ENCODE results near the gene S100B.

DNA sequence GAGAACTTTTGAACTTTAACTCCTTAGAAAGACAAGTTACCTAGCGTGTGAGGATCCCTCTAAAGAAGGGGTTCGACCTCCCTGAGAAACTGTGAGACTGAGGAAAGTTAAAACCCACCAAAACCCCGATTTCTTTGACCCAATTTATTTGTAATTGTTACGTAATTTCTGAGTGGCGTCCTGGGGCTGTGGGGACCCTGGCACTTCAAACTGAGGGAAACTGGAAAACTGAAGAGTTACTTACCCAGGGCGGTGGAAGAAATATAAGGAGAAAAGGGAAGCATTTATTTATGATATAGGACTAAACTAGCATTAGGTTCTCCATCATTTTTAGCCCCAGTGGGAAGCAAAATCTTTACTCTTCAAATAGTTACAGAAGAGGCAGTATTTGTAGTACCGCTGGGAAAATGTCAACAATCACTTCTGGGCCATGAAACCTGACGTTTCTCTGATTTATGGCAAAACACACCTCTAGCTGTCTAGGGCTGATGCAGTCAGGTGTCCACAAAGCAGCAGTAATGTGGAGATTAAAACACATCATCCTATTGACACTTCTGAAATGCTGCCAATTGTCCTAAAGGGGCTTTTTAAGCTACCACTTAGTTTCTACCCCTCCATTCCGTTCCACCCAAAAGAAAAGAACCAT is 430 bp downstream of the S100B start:
- TF ChIP-seq, protein P1, sequence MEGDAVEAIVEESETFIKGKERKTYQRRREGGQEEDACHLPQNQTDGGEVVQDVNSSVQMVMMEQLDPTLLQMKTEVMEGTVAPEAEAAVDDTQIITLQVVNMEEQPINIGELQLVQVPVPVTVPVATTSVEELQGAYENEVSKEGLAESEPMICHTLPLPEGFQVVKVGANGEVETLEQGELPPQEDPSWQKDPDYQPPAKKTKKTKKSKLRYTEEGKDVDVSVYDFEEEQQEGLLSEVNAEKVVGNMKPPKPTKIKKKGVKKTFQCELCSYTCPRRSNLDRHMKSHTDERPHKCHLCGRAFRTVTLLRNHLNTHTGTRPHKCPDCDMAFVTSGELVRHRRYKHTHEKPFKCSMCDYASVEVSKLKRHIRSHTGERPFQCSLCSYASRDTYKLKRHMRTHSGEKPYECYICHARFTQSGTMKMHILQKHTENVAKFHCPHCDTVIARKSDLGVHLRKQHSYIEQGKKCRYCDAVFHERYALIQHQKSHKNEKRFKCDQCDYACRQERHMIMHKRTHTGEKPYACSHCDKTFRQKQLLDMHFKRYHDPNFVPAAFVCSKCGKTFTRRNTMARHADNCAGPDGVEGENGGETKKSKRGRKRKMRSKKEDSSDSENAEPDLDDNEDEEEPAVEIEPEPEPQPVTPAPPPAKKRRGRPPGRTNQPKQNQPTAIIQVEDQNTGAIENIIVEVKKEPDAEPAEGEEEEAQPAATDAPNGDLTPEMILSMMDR (IDR thresholded peaks at IDR 0.05): no peak
- TF ChIP-seq EZH2 (IDR thresholded peaks at IDR 0.05; ENCODE audit: borderline replicate concordance, insufficient read depth, low read depth, low read length, poor library complexity, severe bottlenecking): no peak

All from B cell (primary cell).